HepG2 (cell line): ENCODE measurements around the gene ALOXE3. TPM values are rescaled to one million over a fixed set of nuclear protein-coding genes. Genes with fewer than 3 reads are reported as not detected.

Source experiments
- ATF2 ChIP-seq: sonication (generic); formaldehyde crosslinking; IDR thresholded peaks from 2 replicates; pipeline ENCODE4 v1.4.0; 2020; ENCODE audit warnings: missing genetic modification reagents
- CBX1 ChIP-seq: IDR thresholded peaks from one replicate; pipeline ENCODE4 v1.6.1; 2016; ENCODE audit warnings: antibody characterized with exemption, low read depth
- ELF4 ChIP-seq: sonication (generic); formaldehyde crosslinking; IDR thresholded peaks from 2 replicates; pipeline ENCODE4 v1.5.0; 2020; ENCODE audit warnings: missing genetic modification reagents, mild to moderate bottlenecking, moderate library complexity, borderline replicate concordance
- HDAC2 ChIP-seq: sonication (generic); formaldehyde crosslinking; IDR thresholded peaks from 2 replicates; pipeline ENCODE4 v1.4.0; 2020; ENCODE audit warnings: missing genetic modification reagents
- KAT7 ChIP-seq: IDR thresholded peaks from 2 replicates; pipeline ENCODE4 v1.6.1; 2018; ENCODE audit warnings: borderline replicate concordance, missing compliant biosample characterization
- KDM5B ChIP-seq: sonication (generic); formaldehyde crosslinking; IDR thresholded peaks from 2 replicates; pipeline ENCODE4 v1.4.0; 2020; ENCODE audit warnings: missing genetic modification reagents, mild to moderate bottlenecking, borderline replicate concordance
- MTA1 ChIP-seq: sonication (generic); formaldehyde crosslinking; IDR thresholded peaks from 2 replicates; pipeline ENCODE4 v1.4.0; 2020; ENCODE audit warnings: missing genetic modification reagents, mild to moderate bottlenecking, borderline replicate concordance
- NFIC ChIP-seq: IDR thresholded peaks from 2 replicates; pipeline ENCODE4 v1.6.1; 2012; ENCODE audit warnings: mild to moderate bottlenecking, low read length, inconsistent platforms
- REL ChIP-seq: sonication (generic); formaldehyde crosslinking; conservative IDR thresholded peaks from 2 replicates; pipeline ENCODE4 v1.8.0; 2022; ENCODE audit warnings: mild to moderate bottlenecking, missing genetic modification reagents, moderate library complexity
- TBP ChIP-seq: sonication (generic); formaldehyde crosslinking; IDR thresholded peaks from 2 replicates; pipeline ENCODE4 v1.5.0; 2020; ENCODE audit warnings: missing genetic modification reagents
- ZBTB7A ChIP-seq: sonication (generic); formaldehyde crosslinking; IDR thresholded peaks from 2 replicates; pipeline ENCODE4 v1.8.0; 2022; ENCODE audit warnings: mild to moderate bottlenecking, missing genetic modification reagents
- ZFP36L1 ChIP-seq: sonication (generic); formaldehyde crosslinking; IDR thresholded peaks from 2 replicates; pipeline ENCODE4 v1.8.0; 2022; ENCODE audit warnings: mild to moderate bottlenecking, missing genetic modification reagents, moderate library complexity
- ZKSCAN5 ChIP-seq: sonication (generic); formaldehyde crosslinking; IDR thresholded peaks from 2 replicates; pipeline ENCODE4 v1.5.1; 2020; ENCODE audit warnings: mild to moderate bottlenecking, missing genetic modification reagents
- ZNF253 ChIP-seq: sonication (generic); formaldehyde crosslinking; IDR thresholded peaks from 2 replicates; pipeline ENCODE4 v1.8.0; 2022; ENCODE audit warnings: mild to moderate bottlenecking, missing genetic modification reagents, borderline replicate concordance
- ZNF282 ChIP-seq: fragments of 450-650 bp; IDR thresholded peaks from 2 replicates; pipeline ENCODE4 v1.6.1; 2018; ENCODE audit not compliant: partially characterized antibody
- ZNF501 ChIP-seq: sonication (generic); formaldehyde crosslinking; IDR thresholded peaks from 2 replicates; pipeline ENCODE4 v1.5.1; 2020; ENCODE audit warnings: mild to moderate bottlenecking, moderate library complexity, missing genetic modification reagents
- ZNF607 ChIP-seq: sonication (generic); formaldehyde crosslinking; IDR thresholded peaks from 2 replicates; pipeline ENCODE4 v1.5.1; 2020; ENCODE audit warnings: missing genetic modification reagents, mild to moderate bottlenecking, borderline replicate concordance
- ZNF687 ChIP-seq: sonication (generic); formaldehyde crosslinking; IDR thresholded peaks from 2 replicates; pipeline ENCODE4 v1.5.1; 2020; ENCODE audit warnings: mild to moderate bottlenecking, missing genetic modification reagents, moderate library complexity
- ZSCAN9 ChIP-seq: IDR thresholded peaks from 2 replicates; pipeline ENCODE4 v1.6.1; 2016; ENCODE audit warnings: borderline replicate concordance
- polyA plus RNA-seq, 8 experiments: library from polyadenylated mRNA; depleted of rRNA in 3 of 8; stranded (reverse) in 7 of 8; unstranded in 1 of 8; fragments of >200 nt; fragmentation: Illumina TruSeq in 4 of 8; extraction: Trizol in 4 of 8; gene quantifications; 2 replicates each; pipeline versions ENCODE4 v1.2.1 to v1.2.3, GENCODE V29; 2011 to 2016; ENCODE audit warnings: low read depth in 4 of 8, missing spikeins in 1 of 8, mixed read lengths in 1 of 8; ENCODE audit not compliant: insufficient read depth in 1 of 8
- total RNA-seq, 5 experiments: library from RNA; depleted of rRNA; stranded (reverse); fragments of >200 nt; fragmentation: Illumina TruSeq; extraction: Trizol; gene quantifications; 2 replicates each; pipeline ENCODE4 v1.2.3, GENCODE V29; 2016; ENCODE audit warnings: low read depth in 1 of 5
- TF ChIP-seq, protein P1 (sequence below): sonication (generic); formaldehyde crosslinking; IDR thresholded peaks from 2 replicates; pipeline ENCODE4 v1.4.0; 2020; ENCODE audit warnings: mild to moderate bottlenecking, missing genetic modification reagents
- TF ChIP-seq, protein P2 (sequence below): sonication (generic); formaldehyde crosslinking; IDR thresholded peaks from 2 replicates; pipeline ENCODE4 v1.8.1; 2023; ENCODE audit warnings: mild to moderate bottlenecking, missing genetic modification reagents

Gene ALOXE3
- total and polyA plus RNA-seq, 2 of the 13 experiments (the other 11 are each of a cell fraction or from before 2014, with no cell fraction given) = 0.07 TPM; not detected in 1

- TF ChIP-seq ZNF687 (CRISPR knock-in tag) = peak; percentile 41
- no peak for TF ChIP-seq HDAC2
- TF ChIP-seq, protein P1, sequence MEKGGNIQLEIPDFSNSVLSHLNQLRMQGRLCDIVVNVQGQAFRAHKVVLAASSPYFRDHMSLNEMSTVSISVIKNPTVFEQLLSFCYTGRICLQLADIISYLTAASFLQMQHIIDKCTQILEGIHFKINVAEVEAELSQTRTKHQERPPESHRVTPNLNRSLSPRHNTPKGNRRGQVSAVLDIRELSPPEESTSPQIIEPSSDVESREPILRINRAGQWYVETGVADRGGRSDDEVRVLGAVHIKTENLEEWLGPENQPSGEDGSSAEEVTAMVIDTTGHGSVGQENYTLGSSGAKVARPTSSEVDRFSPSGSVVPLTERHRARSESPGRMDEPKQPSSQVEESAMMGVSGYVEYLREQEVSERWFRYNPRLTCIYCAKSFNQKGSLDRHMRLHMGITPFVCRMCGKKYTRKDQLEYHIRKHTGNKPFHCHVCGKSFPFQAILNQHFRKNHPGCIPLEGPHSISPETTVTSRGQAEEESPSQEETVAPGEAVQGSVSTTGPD (CRISPR knock-in tag) = no peak
- TF ChIP-seq ZSCAN9 (CRISPR knock-in tag) = no peak
- 0 out of 2 replicates have a peak, but pooled peaks have one; percentile 6 for TF ChIP-seq ZNF607 (CRISPR knock-in tag)
- TF ChIP-seq CBX1 = no peak
- TF ChIP-seq ATF2 (CRISPR knock-in tag) = no peak
- TF ChIP-seq ZBTB7A (CRISPR knock-in tag) = peak; percentile 21; the same call in 1 of the 2 replicates
- no peak for TF ChIP-seq ZNF282
- 0 out of 2 replicates have a peak, but pooled peaks have one; percentile 49 for TF ChIP-seq ZNF501
- TF ChIP-seq NFIC = no peak
- TF ChIP-seq KAT7 (CRISPR knock-in tag) = no peak
- no peak for TF ChIP-seq REL (CRISPR knock-in tag)
- no peak for TF ChIP-seq ELF4
- TF ChIP-seq, protein P2, sequence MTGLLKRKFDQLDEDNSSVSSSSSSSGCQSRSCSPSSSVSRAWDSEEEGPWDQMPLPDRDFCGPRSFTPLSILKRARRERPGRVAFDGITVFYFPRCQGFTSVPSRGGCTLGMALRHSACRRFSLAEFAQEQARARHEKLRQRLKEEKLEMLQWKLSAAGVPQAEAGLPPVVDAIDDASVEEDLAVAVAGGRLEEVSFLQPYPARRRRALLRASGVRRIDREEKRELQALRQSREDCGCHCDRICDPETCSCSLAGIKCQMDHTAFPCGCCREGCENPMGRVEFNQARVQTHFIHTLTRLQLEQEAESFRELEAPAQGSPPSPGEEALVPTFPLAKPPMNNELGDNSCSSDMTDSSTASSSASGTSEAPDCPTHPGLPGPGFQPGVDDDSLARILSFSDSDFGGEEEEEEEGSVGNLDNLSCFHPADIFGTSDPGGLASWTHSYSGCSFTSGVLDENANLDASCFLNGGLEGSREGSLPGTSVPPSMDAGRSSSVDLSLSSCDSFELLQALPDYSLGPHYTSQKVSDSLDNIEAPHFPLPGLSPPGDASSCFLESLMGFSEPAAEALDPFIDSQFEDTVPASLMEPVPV (CRISPR knock-in tag) = 0 out of 2 replicates have a peak, but pooled peaks have one; percentile 31
- TF ChIP-seq ZNF253 (CRISPR knock-in tag) = no peak
- TF ChIP-seq MTA1 (CRISPR knock-in tag) = no peak
- no peak for TF ChIP-seq TBP (CRISPR knock-in tag)
- TF ChIP-seq ZFP36L1 (CRISPR knock-in tag) = no peak
- TF ChIP-seq ZKSCAN5 = peak; percentile 87; the same call in 1 of the 2 replicates
- 0 out of 2 replicates have a peak, but pooled peaks have one; percentile 47 for TF ChIP-seq KDM5B (CRISPR knock-in tag)
Measured at GRCh38 chr17:8066841-8067775, 51.2 kb downstream of the ALOXE3 start (continued).
